ENCODE measurements around the gene ACTN1. TPM values are rescaled to one million over a fixed set of nuclear protein-coding genes. Genes with fewer than 3 reads are reported as not detected.
"Not testable (repeated sequence)": the region's sequence is repeated elsewhere in the genome, so short reads cannot be mapped to it uniquely, and the experiment has no call there.

Gene ACTN1
- total and polyA plus RNA-seq, 2 experiments from 2014 or later, result 121 to 280 TPM

DNA sequence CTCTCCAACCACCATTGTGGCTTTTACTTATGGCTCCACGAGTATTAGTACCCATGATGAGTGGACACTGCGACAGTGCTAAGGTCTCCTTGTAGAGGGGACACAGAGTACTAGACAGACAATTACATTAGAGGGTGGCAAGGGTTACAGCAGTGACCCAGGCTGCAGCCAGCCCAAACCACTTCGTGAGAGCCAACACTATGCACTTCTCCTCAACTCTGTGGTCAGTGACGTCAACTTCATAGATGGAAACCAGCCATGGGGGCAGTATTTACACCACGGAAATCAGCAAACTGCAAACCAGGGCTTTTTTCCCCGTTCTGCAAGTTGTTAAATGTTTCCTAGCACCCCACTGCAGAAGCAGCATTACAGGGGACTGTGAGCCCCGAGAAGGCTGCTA, 124.7 kb downstream of the ACTN1 start (continued):
- TF ChIP-seq, protein P1, sequence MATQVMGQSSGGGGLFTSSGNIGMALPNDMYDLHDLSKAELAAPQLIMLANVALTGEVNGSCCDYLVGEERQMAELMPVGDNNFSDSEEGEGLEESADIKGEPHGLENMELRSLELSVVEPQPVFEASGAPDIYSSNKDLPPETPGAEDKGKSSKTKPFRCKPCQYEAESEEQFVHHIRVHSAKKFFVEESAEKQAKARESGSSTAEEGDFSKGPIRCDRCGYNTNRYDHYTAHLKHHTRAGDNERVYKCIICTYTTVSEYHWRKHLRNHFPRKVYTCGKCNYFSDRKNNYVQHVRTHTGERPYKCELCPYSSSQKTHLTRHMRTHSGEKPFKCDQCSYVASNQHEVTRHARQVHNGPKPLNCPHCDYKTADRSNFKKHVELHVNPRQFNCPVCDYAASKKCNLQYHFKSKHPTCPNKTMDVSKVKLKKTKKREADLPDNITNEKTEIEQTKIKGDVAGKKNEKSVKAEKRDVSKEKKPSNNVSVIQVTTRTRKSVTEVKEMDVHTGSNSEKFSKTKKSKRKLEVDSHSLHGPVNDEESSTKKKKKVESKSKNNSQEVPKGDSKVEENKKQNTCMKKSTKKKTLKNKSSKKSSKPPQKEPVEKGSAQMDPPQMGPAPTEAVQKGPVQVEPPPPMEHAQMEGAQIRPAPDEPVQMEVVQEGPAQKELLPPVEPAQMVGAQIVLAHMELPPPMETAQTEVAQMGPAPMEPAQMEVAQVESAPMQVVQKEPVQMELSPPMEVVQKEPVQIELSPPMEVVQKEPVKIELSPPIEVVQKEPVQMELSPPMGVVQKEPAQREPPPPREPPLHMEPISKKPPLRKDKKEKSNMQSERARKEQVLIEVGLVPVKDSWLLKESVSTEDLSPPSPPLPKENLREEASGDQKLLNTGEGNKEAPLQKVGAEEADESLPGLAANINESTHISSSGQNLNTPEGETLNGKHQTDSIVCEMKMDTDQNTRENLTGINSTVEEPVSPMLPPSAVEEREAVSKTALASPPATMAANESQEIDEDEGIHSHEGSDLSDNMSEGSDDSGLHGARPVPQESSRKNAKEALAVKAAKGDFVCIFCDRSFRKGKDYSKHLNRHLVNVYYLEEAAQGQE (IDR thresholded peaks at IDR 0.05; ENCODE audit: unreplicated experiment), result no peak
- TF ChIP-seq POLR2AphosphoS5 (IDR thresholded peaks at IDR 0.05; ENCODE audit: low read depth) (no peak), STAT1 (IDR thresholded peaks at IDR 0.05; ENCODE audit: unreplicated experiment) (no peak), EZH2 (IDR thresholded peaks at IDR 0.05; ENCODE audit: low read depth, unreplicated experiment) (no peak), NANOG (IDR thresholded peaks at IDR 0.05; ENCODE audit: borderline replicate concordance) (no peak), CREB1 (CRISPR knock-in tag; IDR thresholded peaks at IDR 0.05; ENCODE audit: low read depth) (no peak), ZNF114 (CRISPR knock-in tag; IDR thresholded peaks at IDR 0.05) (no peak)

DNA sequence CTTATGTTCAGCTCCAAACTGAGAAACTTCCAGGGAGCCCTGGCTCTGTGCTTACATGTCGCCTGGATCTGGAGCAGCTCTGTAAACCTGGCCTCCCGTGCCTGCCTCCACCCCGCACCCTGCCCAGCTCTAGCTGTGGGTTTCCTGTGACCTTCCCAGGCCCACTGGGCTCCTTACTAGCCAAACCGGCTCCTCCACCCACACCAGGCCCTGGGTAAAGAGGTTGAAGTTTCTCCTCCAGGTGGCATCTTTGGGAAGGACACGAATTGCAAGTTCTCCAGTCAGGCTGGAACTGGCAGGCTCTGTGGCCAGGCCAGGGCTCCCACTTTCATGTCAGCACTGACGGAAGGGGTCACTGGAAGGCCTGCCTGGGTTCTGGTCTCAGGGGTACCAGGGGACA, 125.4 kb downstream of the ACTN1 start:
- no peaks in the 10 kb centered on the region for H3K36me3 ChIP-seq (ENCODE audit: insufficient read depth)
- Mint-ChIP-seq H3K4me1 (peaks cover 5% of the 10 kb centered on the region), H3K9me3 (peaks cover 14% of the 10 kb centered on the region), H3K27ac (no peak overlapping the region), H3K27me3 (ENCODE audit: insufficient read depth, low read depth, poor library complexity) (peaks cover 9% of the 10 kb centered on the region), H3K36me3 (ENCODE audit: low read depth) (peaks cover 10% of the 10 kb centered on the region; the same call in 1 of the 3 replicates), H3K4me3 (no peak overlapping the region)
- H3K4me2 ChIP-seq, result no peak overlapping the region
- TF ChIP-seq ZNF114 (CRISPR knock-in tag; IDR thresholded peaks at IDR 0.05), result no peak
- TF ChIP-seq CTCF (conservative IDR thresholded peaks at IDR 0.05; ENCODE audit: low read depth in 2 of 2), result 0 out of 4 replicates have a peak, but pooled peaks of 1 of the 2 experiments have one; percentile 12
- no peaks in the 10 kb centered on the region for H4K20me1 ChIP-seq (replicated peaks; ENCODE audit: insufficient read depth)
- no peaks in the 10 kb centered on the region for H3K27me3 ChIP-seq (ENCODE audit: insufficient read depth)
- H3K9me2 ChIP-seq (ENCODE audit: insufficient read depth), result no peaks in the 10 kb centered on the region
- ATAC-seq (no peak), DNase-seq (ENCODE audit: low spot score) (no peak)
- no peak overlapping the region for H2AFZ ChIP-seq
- H3K79me2 ChIP-seq (replicated peaks; ENCODE audit: insufficient read depth), result no peaks in the 10 kb centered on the region
- no peak overlapping the region for H3K27ac ChIP-seq (ENCODE audit: low read depth)
- H3K4me3 ChIP-seq, result no peak overlapping the region
- no peaks in the 10 kb centered on the region for H3K4me1 ChIP-seq (ENCODE audit: insufficient read depth)
- H3F3A ChIP-seq (replicated peaks; ENCODE audit: low read depth), result no peaks in the 10 kb centered on the region

DNA sequence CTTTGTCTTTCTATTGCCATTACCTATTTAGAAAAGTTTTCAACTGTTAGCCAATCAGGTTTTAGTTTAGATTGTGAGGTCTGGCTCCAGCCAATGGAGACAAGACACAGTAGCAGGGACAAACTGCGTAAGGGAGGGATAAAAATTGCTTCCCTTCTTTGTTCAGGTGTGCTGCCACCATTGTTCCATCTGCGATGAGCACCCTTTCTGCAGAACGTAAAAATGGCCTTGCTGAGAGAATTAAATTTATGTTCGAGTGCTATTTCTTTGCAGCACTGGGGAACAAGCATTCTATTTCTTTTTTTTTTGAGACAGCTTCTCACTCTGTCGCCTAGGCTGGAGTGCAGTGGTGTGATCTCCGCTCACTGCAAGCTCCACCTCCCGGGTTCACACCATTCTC, 126.6 kb downstream of the ACTN1 start:
- not testable (repeated sequence) for H3K4me3 Mint-ChIP-seq, H3K4me1 Mint-ChIP-seq

More for the DNA sequence above, 126.6 kb downstream of the ACTN1 start:
- not testable (repeated sequence) for H2AFZ ChIP-seq; H3K79me2 ChIP-seq (replicated peaks; ENCODE audit: insufficient read depth); H3F3A ChIP-seq (replicated peaks; ENCODE audit: low read depth); H4K20me1 ChIP-seq (replicated peaks; ENCODE audit: insufficient read depth); H3K9me2 ChIP-seq (ENCODE audit: insufficient read depth); H3K27me3 ChIP-seq (ENCODE audit: insufficient read depth); H3K4me1 ChIP-seq (ENCODE audit: insufficient read depth); H3K36me3 ChIP-seq (ENCODE audit: insufficient read depth); H3K27ac ChIP-seq (ENCODE audit: low read depth); H3K27ac Mint-ChIP-seq; DNase-seq (ENCODE audit: low spot score); ATAC-seq; H3K27me3 Mint-ChIP-seq (ENCODE audit: insufficient read depth, low read depth, poor library complexity); H3K4me3 ChIP-seq; H3K4me2 ChIP-seq
- peaks cover 10% of the 10 kb centered on the region; the same call in 1 of the 3 replicates for H3K36me3 Mint-ChIP-seq (ENCODE audit: low read depth)
- H3K9me3 Mint-ChIP-seq, result peaks cover 14% of the 10 kb centered on the region
